Myocyte (in vitro differentiated cells): ENCODE measurements around the gene OR10H1. TPM values are rescaled to one million over a fixed set of nuclear protein-coding genes. Genes with fewer than 3 reads are reported as not detected.
"Not testable (repeated sequence)": the region's sequence is repeated elsewhere in the genome, so short reads cannot be mapped to it uniquely, and the experiment has no call there.

Source experiments
- DNase-seq: peaks from one replicate; pipeline ENCODE4 v3.0.0-alpha.2; 2012; ENCODE audit warnings: low read depth
- total RNA-seq: library from RNA; depleted of rRNA; stranded (reverse); fragments of >200 nt; gene quantifications from 2 replicates; pipeline ENCODE4 v1.2.3, GENCODE V29; 2014

The OR10H1 gene
- total RNA-seq, 1 donor from 2014 or later, result not detected

- DNase-seq, result not testable (repeated sequence)
Observed at GRCh38 chr19:15828611-15829305, 13.3 kb upstream of the OR10H1 start.

- no peak for DNase-seq
Observed at GRCh38 chr19:15828121-15828610, 12.7 kb upstream of the OR10H1 start.

GRCh38 chr19:15825753-15826152 lies 10.3 kb upstream of the OR10H1 start:
- no peak for DNase-seq

GRCh38 chr19:15820646-15821045 lies 5.2 kb upstream of the OR10H1 start:
- no peak for DNase-seq

- DNase-seq, result no peak
Observed at GRCh38 chr19:15813916-15814315, 1.5 kb downstream of the OR10H1 start.

- no peak for DNase-seq
Observed at GRCh38 chr19:15812060-15812722, 3.3 kb downstream of the OR10H1 start.

GRCh38 chr19:15811476-15811875 lies 4.0 kb downstream of the OR10H1 start:
- no peak for DNase-seq

- peak; percentile 1 for DNase-seq
Observed at GRCh38 chr19:15810335-15810734, 5.1 kb downstream of the OR10H1 start.

- not testable (repeated sequence) for DNase-seq
Observed at GRCh38 chr19:15794279-15794678, 21.2 kb downstream of the OR10H1 start.

- DNase-seq, result no peak
Observed at GRCh38 chr19:15790096-15790495, 25.4 kb downstream of the OR10H1 start.

- no peak for DNase-seq
Observed at GRCh38 chr19:15788594-15789270, 26.7 kb downstream of the OR10H1 start.

- DNase-seq, result no peak
Observed at GRCh38 chr19:15787611-15788155, 27.8 kb downstream of the OR10H1 start, which contains the start of gene OR10H5. TSS of gene OR10H5 (plus strand) at chr19:15787661. CDS start at chr19:15794049, 6,388 bp downstream.

GRCh38 chr19:15782896-15783295 lies 32.6 kb downstream of the OR10H1 start:
- not testable (repeated sequence) for DNase-seq

- no peak for DNase-seq
Observed at GRCh38 chr19:15782211-15782610, 33.3 kb downstream of the OR10H1 start.

GRCh38 chr19:15781661-15782060 lies 33.8 kb downstream of the OR10H1 start:
- DNase-seq, result no peak

- no peak for DNase-seq
Observed at GRCh38 chr19:15780610-15781418, 34.6 kb downstream of the OR10H1 start.

GRCh38 chr19:15779756-15780476 lies 35.5 kb downstream of the OR10H1 start:
- no peak for DNase-seq

- DNase-seq, result no peak
Observed at GRCh38 chr19:15776991-15777970, 38.2 kb downstream of the OR10H1 start.

- DNase-seq, result no peak
Observed at GRCh38 chr19:15776264-15776663, 39.2 kb downstream of the OR10H1 start.
